HEK293 (cell line): ENCODE results near the gene UBE2E1.
A peak's percentile ranks its signal among the peaks of the same experiment; 100 is the strongest.

Experiments used
- CTCF ChIA-PET: fragments of 350-600 bp; formaldehyde crosslinking; extraction: SDS; loops from one replicate; lab custom pipeline; 2021; ENCODE audit warnings: antibody characterized with exemption; lab: Yijun Ruan, JAX
- POLR2A ChIA-PET: fragments of 300-600 bp; formaldehyde crosslinking; extraction: SDS; loops from one replicate; lab custom pipeline; 2020; ENCODE audit warnings: antibody characterized with exemption, inconsistent platforms; lab: Yijun Ruan, JAX
- H3K27ac ChIP-seq: fragments of 200-500 bp; sonication (Bioruptor generic); 2 replicates; pipeline ENCODE4 v1.5.1; 2014; ENCODE audit warnings: low read depth, low read length, control low read depth, inconsistent platforms; ENCODE audit errors: extremely low read depth
- H3K36me3 ChIP-seq, 2 experiments: fragments of 200-500 bp in 1 of 2; sonication (Bioruptor generic) in 1 of 2; 1 replicate in 1 of 2; 2 replicates in 1 of 2; pipeline ENCODE4 v1.5.1; 2014 to 2017; ENCODE audit warnings: inconsistent platforms in 2 of 2, low read length in 2 of 2; ENCODE audit not compliant: control insufficient read depth in 2 of 2, insufficient read depth in 1 of 2
- H3K4me1 ChIP-seq: fragments of 200-500 bp; sonication (Bioruptor generic); 2 replicates; pipeline ENCODE4 v1.5.1; 2014; ENCODE audit warnings: mild to moderate bottlenecking, low read length, inconsistent platforms; ENCODE audit not compliant: control insufficient read depth, insufficient read depth
- H3K4me3 ChIP-seq: 2 replicates; pipeline ENCODE4 v1.5.1; 2011; ENCODE audit warnings: low read depth, mild to moderate bottlenecking, control low read depth, low read length, moderate library complexity
- H3K9me3 ChIP-seq: fragments of 200-500 bp; sonication (Bioruptor generic); 2 replicates; pipeline ENCODE4 v1.5.1; 2014; ENCODE audit warnings: low read depth, low read length, inconsistent platforms; ENCODE audit not compliant: control insufficient read depth, insufficient read depth
- EGR2 ChIP-seq: fragments of 450-650 bp; formaldehyde crosslinking; IDR thresholded peaks from 2 replicates; pipeline ENCODE4 v1.5.1; 2016; ENCODE audit warnings: low read depth, missing biosample characterization, missing genetic modification characterization
- GLIS2 ChIP-seq: fragments of 450-650 bp; formaldehyde crosslinking; IDR thresholded peaks from 2 replicates; pipeline ENCODE4 v1.5.1; 2016; ENCODE audit warnings: missing biosample characterization, missing genetic modification characterization
- KLF8 ChIP-seq: fragments of 450-650 bp; formaldehyde crosslinking; IDR thresholded peaks from 2 replicates; pipeline ENCODE4 v1.5.1; 2016; ENCODE audit warnings: missing biosample characterization, missing genetic modification characterization
- PATZ1 ChIP-seq: fragments of 450-650 bp; formaldehyde crosslinking; IDR thresholded peaks from 2 replicates; pipeline ENCODE4 v1.5.1; 2016; ENCODE audit warnings: missing biosample characterization, missing genetic modification characterization
- SCRT2 ChIP-seq: fragments of 450-650 bp; formaldehyde crosslinking; IDR thresholded peaks from 2 replicates; pipeline ENCODE4 v1.5.1; 2016; ENCODE audit warnings: missing biosample characterization, missing genetic modification characterization
- SP2 ChIP-seq: fragments of 450-650 bp; formaldehyde crosslinking; IDR thresholded peaks from 2 replicates; pipeline ENCODE4 v1.5.1; 2016; ENCODE audit warnings: missing biosample characterization, missing genetic modification characterization
- SP3 ChIP-seq: fragments of 450-650 bp; formaldehyde crosslinking; IDR thresholded peaks from 2 replicates; pipeline ENCODE4 v1.5.1; 2016; ENCODE audit warnings: missing biosample characterization, missing genetic modification characterization
- ZFHX2 ChIP-seq: fragments of 450-650 bp; formaldehyde crosslinking; conservative IDR thresholded peaks from 2 replicates; pipeline ENCODE4 v1.5.1; 2016; ENCODE audit warnings: missing biosample characterization, missing genetic modification characterization
- ZNF155 ChIP-seq: fragments of 450-650 bp; formaldehyde crosslinking; IDR thresholded peaks from 2 replicates; pipeline ENCODE4 v1.5.1; 2016; ENCODE audit warnings: missing biosample characterization, missing genetic modification characterization
- ZNF221 ChIP-seq: fragments of 450-650 bp; formaldehyde crosslinking; IDR thresholded peaks from 2 replicates; pipeline ENCODE4 v1.5.1; 2017; ENCODE audit warnings: missing biosample characterization, missing genetic modification characterization, borderline replicate concordance
- ZNF239 ChIP-seq: fragments of 450-650 bp; formaldehyde crosslinking; IDR thresholded peaks from 2 replicates; pipeline ENCODE4 v1.5.1; 2016; ENCODE audit warnings: missing biosample characterization, missing genetic modification characterization
- ZNF335 ChIP-seq: fragments of 450-650 bp; formaldehyde crosslinking; conservative IDR thresholded peaks from 2 replicates; pipeline ENCODE4 v1.5.1; 2016; ENCODE audit warnings: missing biosample characterization, missing genetic modification characterization
- ZNF513 ChIP-seq: fragments of 450-650 bp; IDR thresholded peaks from 2 replicates; pipeline ENCODE4 v1.5.1; 2018; ENCODE audit warnings: missing biosample characterization, missing genetic modification characterization
- ZNF692 ChIP-seq: fragments of 450-650 bp; formaldehyde crosslinking; IDR thresholded peaks from 2 replicates; pipeline ENCODE4 v1.5.1; 2016; ENCODE audit warnings: missing biosample characterization, missing genetic modification characterization
- ZXDB ChIP-seq: fragments of 450-650 bp; formaldehyde crosslinking; IDR thresholded peaks from 2 replicates; pipeline ENCODE4 v1.5.1; 2016; ENCODE audit warnings: missing biosample characterization, missing genetic modification characterization
- TF ChIP-seq, protein P1 (sequence below): fragments of 450-650 bp; formaldehyde crosslinking; IDR thresholded peaks from 2 replicates; pipeline ENCODE4 v1.5.1; 2017; ENCODE audit warnings: missing biosample characterization, missing genetic modification characterization
- TF ChIP-seq, protein P2 (sequence below): fragments of 450-650 bp; IDR thresholded peaks from 2 replicates; pipeline ENCODE4 v1.5.1; 2018; ENCODE audit warnings: missing biosample characterization, mild to moderate bottlenecking, missing genetic modification characterization
- TF ChIP-seq, protein P3 (sequence below): fragments of 450-650 bp; formaldehyde crosslinking; IDR thresholded peaks from 2 replicates; pipeline ENCODE4 v1.5.1; 2016; ENCODE audit warnings: missing biosample characterization, missing genetic modification characterization
- TF ChIP-seq, protein P4 (sequence below): fragments of 450-650 bp; formaldehyde crosslinking; conservative IDR thresholded peaks from 2 replicates; pipeline ENCODE4 v1.5.1; 2016; ENCODE audit warnings: low read depth, missing biosample characterization, missing genetic modification characterization

The UBE2E1 gene

DNA sequence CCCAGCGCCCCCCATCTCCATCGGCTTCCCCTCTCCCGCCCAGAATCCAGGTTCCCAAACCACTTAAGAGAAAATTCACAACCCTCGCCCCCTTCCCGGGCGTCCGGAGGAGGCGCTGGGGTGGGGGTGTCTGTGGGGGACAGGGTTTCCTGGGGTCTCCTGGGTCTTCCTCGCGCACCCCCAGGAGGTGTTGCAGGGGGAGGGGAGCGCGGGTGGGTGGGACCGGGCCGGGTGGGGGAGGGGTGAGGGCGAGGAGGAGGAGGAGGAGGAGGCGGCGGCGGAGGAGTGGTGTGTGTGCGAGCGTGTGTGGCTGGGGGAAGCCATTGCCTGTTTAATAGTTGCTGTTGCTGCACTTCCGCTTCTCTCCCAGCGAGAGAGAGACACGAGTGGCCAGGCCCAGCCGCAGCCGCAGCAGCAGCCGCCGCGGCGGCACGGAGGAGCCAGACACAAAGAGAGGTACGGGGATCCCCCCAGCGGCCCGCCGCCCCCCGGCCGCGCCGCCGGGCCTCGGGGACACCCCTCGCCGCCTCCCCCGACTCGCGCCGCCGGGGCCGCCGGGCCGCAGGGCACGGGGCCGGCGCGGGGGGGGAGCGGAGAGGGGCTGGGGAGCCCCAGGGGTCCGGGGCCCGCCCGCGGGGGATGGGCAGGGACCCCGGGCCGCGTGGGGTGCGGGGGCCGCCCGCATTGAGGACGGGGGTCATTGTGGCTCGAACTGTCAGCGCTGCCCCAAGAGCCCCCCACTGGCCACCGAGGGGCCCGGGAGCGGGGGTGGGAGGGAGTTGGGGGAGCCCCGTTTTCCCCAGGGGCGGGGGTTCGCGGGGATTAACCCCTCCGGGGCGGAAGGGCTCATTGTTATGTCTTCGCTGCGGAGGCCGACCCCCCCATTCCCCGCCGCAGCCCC lies at the start of gene UBE2E1:
Gene UBE2E1, plus strand, starts transcription at position 323 of the 901 bp plus-strand sequence. CDS start 1,315 bp downstream, outside the sequence.
- ChIA-PET CTCF (interaction anchor here (0.6 kb wide), 1 partner anchor 97 kb away, joined by 5 read pairs; no protein-coding TSS in a partner anchor), POLR2A (interaction anchor here (0.6 to 1.9 kb wide), 2 partner anchors 10 to 111 kb away, joined by 5 to 10 read pairs; partner anchors contain the start of genes NKIRAS1 and RPL15)
- peak within 1 kb of the TSS; percentile 71 for H3K27ac ChIP-seq
- H3K9me3 ChIP-seq = no peaks in the 10 kb centered on the region
- H3K36me3 ChIP-seq = peaks cover 0 to 17% of the 10 kb centered on the region in 2 experiments; a peak in 1 of 3 replicates
- H3K4me1 ChIP-seq = 0 out of 2 replicates have a peak, but pooled peaks cover 6% of the 10 kb centered on the region
- H3K4me3 ChIP-seq = peak within 1 kb of the TSS; percentile 68
- TF ChIP-seq, protein P1, sequence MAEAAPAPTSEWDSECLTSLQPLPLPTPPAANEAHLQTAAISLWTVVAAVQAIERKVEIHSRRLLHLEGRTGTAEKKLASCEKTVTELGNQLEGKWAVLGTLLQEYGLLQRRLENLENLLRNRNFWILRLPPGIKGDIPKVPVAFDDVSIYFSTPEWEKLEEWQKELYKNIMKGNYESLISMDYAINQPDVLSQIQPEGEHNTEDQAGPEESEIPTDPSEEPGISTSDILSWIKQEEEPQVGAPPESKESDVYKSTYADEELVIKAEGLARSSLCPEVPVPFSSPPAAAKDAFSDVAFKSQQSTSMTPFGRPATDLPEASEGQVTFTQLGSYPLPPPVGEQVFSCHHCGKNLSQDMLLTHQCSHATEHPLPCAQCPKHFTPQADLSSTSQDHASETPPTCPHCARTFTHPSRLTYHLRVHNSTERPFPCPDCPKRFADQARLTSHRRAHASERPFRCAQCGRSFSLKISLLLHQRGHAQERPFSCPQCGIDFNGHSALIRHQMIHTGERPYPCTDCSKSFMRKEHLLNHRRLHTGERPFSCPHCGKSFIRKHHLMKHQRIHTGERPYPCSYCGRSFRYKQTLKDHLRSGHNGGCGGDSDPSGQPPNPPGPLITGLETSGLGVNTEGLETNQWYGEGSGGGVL (tag by site-specific recombination) = 0 out of 2 replicates have a peak, but pooled peaks have one; percentile 56
- TF ChIP-seq, protein P2, sequence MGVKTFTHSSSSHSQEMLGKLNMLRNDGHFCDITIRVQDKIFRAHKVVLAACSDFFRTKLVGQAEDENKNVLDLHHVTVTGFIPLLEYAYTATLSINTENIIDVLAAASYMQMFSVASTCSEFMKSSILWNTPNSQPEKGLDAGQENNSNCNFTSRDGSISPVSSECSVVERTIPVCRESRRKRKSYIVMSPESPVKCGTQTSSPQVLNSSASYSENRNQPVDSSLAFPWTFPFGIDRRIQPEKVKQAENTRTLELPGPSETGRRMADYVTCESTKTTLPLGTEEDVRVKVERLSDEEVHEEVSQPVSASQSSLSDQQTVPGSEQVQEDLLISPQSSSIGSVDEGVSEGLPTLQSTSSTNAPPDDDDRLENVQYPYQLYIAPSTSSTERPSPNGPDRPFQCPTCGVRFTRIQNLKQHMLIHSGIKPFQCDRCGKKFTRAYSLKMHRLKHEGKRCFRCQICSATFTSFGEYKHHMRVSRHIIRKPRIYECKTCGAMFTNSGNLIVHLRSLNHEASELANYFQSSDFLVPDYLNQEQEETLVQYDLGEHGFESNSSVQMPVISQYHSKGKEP (tag by site-specific recombination) = peak; percentile 90
- TF ChIP-seq ZNF155 (no peak), ZNF335 (tag by site-specific recombination) (peak; percentile 21; the same call in 1 of the 2 replicates), ZFHX2 (tag by site-specific recombination) (peak; percentile 67), ZNF239 (tag by site-specific recombination) (no peak), SP3 (peak; percentile 39; the same call in 1 of the 2 replicates), KLF8 (peak; percentile 66; the same call in 1 of the 2 replicates), ZNF692 (peak; percentile 97), ZNF513 (tag by site-specific recombination) (peak; percentile 75), ZXDB (tag by site-specific recombination) (0 out of 2 replicates have a peak, but pooled peaks have one; percentile 4), PATZ1 (tag by site-specific recombination) (peak; percentile 81; the same call in 1 of the 2 replicates), ZNF221 (tag by site-specific recombination) (no peak), GLIS2 (tag by site-specific recombination) (peak; percentile 62; the same call in 1 of the 2 replicates), EGR2 (tag by site-specific recombination) (peak; percentile 77; the same call in 1 of the 2 replicates), SP2 (tag by site-specific recombination) (0 out of 2 replicates have a peak, but pooled peaks have one; percentile 27), SCRT2 (tag by site-specific recombination) (peak; percentile 34; the same call in 1 of the 2 replicates)
- TF ChIP-seq, protein P3, sequence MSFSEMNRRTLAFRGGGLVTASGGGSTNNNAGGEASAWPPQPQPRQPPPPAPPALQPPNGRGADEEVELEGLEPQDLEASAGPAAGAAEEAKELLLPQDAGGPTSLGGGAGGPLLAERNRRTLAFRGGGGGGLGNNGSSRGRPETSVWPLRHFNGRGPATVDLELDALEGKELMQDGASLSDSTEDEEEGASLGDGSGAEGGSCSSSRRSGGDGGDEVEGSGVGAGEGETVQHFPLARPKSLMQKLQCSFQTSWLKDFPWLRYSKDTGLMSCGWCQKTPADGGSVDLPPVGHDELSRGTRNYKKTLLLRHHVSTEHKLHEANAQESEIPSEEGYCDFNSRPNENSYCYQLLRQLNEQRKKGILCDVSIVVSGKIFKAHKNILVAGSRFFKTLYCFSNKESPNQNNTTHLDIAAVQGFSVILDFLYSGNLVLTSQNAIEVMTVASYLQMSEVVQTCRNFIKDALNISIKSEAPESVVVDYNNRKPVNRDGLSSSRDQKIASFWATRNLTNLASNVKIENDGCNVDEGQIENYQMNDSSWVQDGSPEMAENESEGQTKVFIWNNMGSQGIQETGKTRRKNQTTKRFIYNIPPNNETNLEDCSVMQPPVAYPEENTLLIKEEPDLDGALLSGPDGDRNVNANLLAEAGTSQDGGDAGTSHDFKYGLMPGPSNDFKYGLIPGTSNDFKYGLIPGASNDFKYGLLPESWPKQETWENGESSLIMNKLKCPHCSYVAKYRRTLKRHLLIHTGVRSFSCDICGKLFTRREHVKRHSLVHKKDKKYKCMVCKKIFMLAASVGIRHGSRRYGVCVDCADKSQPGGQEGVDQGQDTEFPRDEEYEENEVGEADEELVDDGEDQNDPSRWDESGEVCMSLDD (tag by site-specific recombination) = peak; percentile 45; the same call in 1 of the 2 replicates
- TF ChIP-seq, protein P4, sequence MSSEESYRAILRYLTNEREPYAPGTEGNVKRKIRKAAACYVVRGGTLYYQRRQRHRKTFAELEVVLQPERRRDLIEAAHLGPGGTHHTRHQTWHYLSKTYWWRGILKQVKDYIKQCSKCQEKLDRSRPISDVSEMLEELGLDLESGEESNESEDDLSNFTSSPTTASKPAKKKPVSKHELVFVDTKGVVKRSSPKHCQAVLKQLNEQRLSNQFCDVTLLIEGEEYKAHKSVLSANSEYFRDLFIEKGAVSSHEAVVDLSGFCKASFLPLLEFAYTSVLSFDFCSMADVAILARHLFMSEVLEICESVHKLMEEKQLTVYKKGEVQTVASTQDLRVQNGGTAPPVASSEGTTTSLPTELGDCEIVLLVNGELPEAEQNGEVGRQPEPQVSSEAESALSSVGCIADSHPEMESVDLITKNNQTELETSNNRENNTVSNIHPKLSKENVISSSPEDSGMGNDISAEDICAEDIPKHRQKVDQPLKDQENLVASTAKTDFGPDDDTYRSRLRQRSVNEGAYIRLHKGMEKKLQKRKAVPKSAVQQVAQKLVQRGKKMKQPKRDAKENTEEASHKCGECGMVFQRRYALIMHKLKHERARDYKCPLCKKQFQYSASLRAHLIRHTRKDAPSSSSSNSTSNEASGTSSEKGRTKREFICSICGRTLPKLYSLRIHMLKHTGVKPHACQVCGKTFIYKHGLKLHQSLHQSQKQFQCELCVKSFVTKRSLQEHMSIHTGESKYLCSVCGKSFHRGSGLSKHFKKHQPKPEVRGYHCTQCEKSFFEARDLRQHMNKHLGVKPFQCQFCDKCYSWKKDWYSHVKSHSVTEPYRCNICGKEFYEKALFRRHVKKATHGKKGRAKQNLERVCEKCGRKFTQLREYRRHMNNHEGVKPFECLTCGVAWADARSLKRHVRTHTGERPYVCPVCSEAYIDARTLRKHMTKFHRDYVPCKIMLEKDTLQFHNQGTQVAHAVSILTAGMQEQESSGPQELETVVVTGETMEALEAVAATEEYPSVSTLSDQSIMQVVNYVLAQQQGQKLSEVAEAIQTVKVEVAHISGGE = peak; percentile 44
